WTC11 (cell line): ENCODE measurements around the gene NSDHL. TPM values are rescaled to one million over a fixed set of nuclear protein-coding genes. Genes with fewer than 3 reads are reported as not detected.

ENCODE experiments used
- ATAC-seq: fragments of 200-7000 bp; cut with Tn5 transposase; 2 replicates; pipeline ENCODE4 v1.10.0; 2021; ENCODE audit warnings: mild to moderate bottlenecking, moderate library complexity
- CTCF ChIA-PET: fragments of 300-600 bp; sonication (Branson Sonifier 250); formaldehyde crosslinking; loops from one replicate; lab custom pipeline; 2021; ENCODE audit warnings: antibody characterized with exemption; lab: Charles Lee
- POLR2A ChIA-PET: fragments of 350-600 bp; sonication (Branson Sonifier 250); formaldehyde crosslinking; loops from one replicate; lab custom pipeline; 2021; ENCODE audit warnings: antibody characterized with exemption; lab: Charles Lee
- DNase-seq: peaks from one replicate; pipeline ENCODE4 v3.0.0; 2021; ENCODE audit warnings: low spot score
- H3K27ac Mint-ChIP-seq: 2 replicates; pipeline ENCODE4 v1.8.0; 2021; ENCODE audit warnings: mixed read lengths
- H3K27me3 Mint-ChIP-seq: 2 replicates; pipeline ENCODE4 v1.8.0; 2021; ENCODE audit warnings: low read depth, mild to moderate bottlenecking, moderate library complexity, mixed read lengths
- H3K36me3 Mint-ChIP-seq: 2 replicates; pipeline ENCODE4 v1.8.0; 2021; ENCODE audit warnings: mixed read lengths
- H3K4me1 Mint-ChIP-seq: 2 replicates; pipeline ENCODE4 v1.8.0; 2022; ENCODE audit warnings: mixed read lengths
- H3K4me3 Mint-ChIP-seq: 2 replicates; pipeline ENCODE4 v1.8.0; 2021; ENCODE audit warnings: mild to moderate bottlenecking, moderate library complexity, mixed read lengths
- H3K9me3 Mint-ChIP-seq: 2 replicates; pipeline ENCODE4 v1.8.0; 2021; ENCODE audit warnings: mixed read lengths
- E2F1 ChIP-seq: sonication (generic); formaldehyde crosslinking; IDR thresholded peaks from 2 replicates; pipeline ENCODE4 v1.8.0; 2022; ENCODE audit warnings: mild to moderate bottlenecking, missing genetic modification reagents
- E2F4 ChIP-seq: sonication (generic); formaldehyde crosslinking; IDR thresholded peaks from 2 replicates; pipeline ENCODE4 v1.8.1; 2022; ENCODE audit warnings: low read depth, mild to moderate bottlenecking, moderate library complexity, missing genetic modification reagents, borderline replicate concordance
- JAZF1 ChIP-seq: fragments of 250-450 bp; sonication (Bioruptor Pico); IDR thresholded peaks from 2 replicates; pipeline ENCODE4 v1.9.0; 2021; ENCODE audit warnings: moderate library complexity, mild to moderate bottlenecking, inconsistent platforms
- MAX ChIP-seq: sonication (generic); formaldehyde crosslinking; IDR thresholded peaks from 2 replicates; pipeline ENCODE4 v1.8.0; 2022; ENCODE audit warnings: mild to moderate bottlenecking, missing genetic modification reagents
- NFYB ChIP-seq: sonication (generic); formaldehyde crosslinking; conservative IDR thresholded peaks from 2 replicates; pipeline ENCODE4 v1.8.0; 2022; ENCODE audit warnings: low read depth, missing genetic modification reagents
- NR2C2 ChIP-seq: sonication (generic); formaldehyde crosslinking; IDR thresholded peaks from 2 replicates; pipeline ENCODE4 v1.8.0; 2022; ENCODE audit warnings: mild to moderate bottlenecking, missing genetic modification reagents
- SP1 ChIP-seq: sonication (generic); formaldehyde crosslinking; conservative IDR thresholded peaks from 2 replicates; pipeline ENCODE4 v1.8.1; 2022; ENCODE audit warnings: missing genetic modification reagents
- TEAD4 ChIP-seq: sonication (generic); formaldehyde crosslinking; IDR thresholded peaks from 2 replicates; pipeline ENCODE4 v1.8.0; 2022; ENCODE audit warnings: mild to moderate bottlenecking, missing genetic modification reagents
- USF1 ChIP-seq: sonication (generic); formaldehyde crosslinking; IDR thresholded peaks from 2 replicates; pipeline ENCODE4 v1.8.0; 2022; ENCODE audit warnings: mild to moderate bottlenecking, missing genetic modification reagents
- ZMAT4 ChIP-seq: fragments of 250-450 bp; sonication (Bioruptor Pico); IDR thresholded peaks from 2 replicates; pipeline ENCODE4 v1.9.0; 2021; ENCODE audit warnings: mild to moderate bottlenecking
- ZNF219 ChIP-seq: sonication (generic); formaldehyde crosslinking; IDR thresholded peaks from 2 replicates; pipeline ENCODE4 v1.8.0; 2023; ENCODE audit warnings: missing genetic modification reagents, mild to moderate bottlenecking, borderline replicate concordance
- ZNF317 ChIP-seq: sonication (generic); formaldehyde crosslinking; IDR thresholded peaks from 2 replicates; pipeline ENCODE4 v1.8.1; 2023; ENCODE audit warnings: low read depth, mild to moderate bottlenecking, moderate library complexity, missing genetic modification reagents, borderline replicate concordance
- total RNA-seq: library from RNA; stranded (reverse); gene quantifications from 3 replicates; pipeline ENCODE4 v1.2.3, GENCODE V29; 2021
- TF ChIP-seq, protein P1 (sequence below): fragments of 250-450 bp; sonication (Bioruptor Pico); IDR thresholded peaks from 2 replicates; pipeline ENCODE4 v1.9.0; 2021; ENCODE audit warnings: moderate library complexity, mild to moderate bottlenecking, inconsistent platforms, borderline replicate concordance
- TF ChIP-seq, protein P2 (sequence below): fragments of 250-450 bp; sonication (Bioruptor Pico); IDR thresholded peaks from 2 replicates; pipeline ENCODE4 v2.1.2; 2022; ENCODE audit warnings: mild to moderate bottlenecking, moderate library complexity
- TF ChIP-seq, protein P3 (sequence below): sonication (generic); formaldehyde crosslinking; IDR thresholded peaks from 2 replicates; pipeline ENCODE4 v1.8.0; 2022; ENCODE audit warnings: missing genetic modification reagents

NSDHL gene
- total RNA-seq, 1 experiment from 2014 or later, result 22.5 TPM

GRCh38 chrX:152843852-152844251 is 13.0 kb downstream of the NSDHL start:
- Mint-ChIP-seq H3K4me3 (no peak overlapping the region), H3K9me3 (no peaks in the 10 kb centered on the region), H3K27ac (no peak overlapping the region), H3K36me3 (peaks cover 3% of the 10 kb centered on the region; the same call in 1 of the 2 replicates), H3K27me3 (no peaks in the 10 kb centered on the region), H3K4me1 (peaks cover 20% of the 10 kb centered on the region)
- ChIA-PET POLR2A (no interaction called here), CTCF (no interaction called here)
- TF ChIP-seq ZNF317, result no peak
- no peak for TF ChIP-seq E2F1 (CRISPR knock-in tag)
- no peak for TF ChIP-seq USF1 (CRISPR knock-in tag)
- TF ChIP-seq ZMAT4, result no peak
- DNase-seq (no peak), ATAC-seq (no peak)

GRCh38 chrX:152844256-152844655 is 13.4 kb downstream of the NSDHL start:
- no peaks in the 10 kb centered on the region for H3K27me3 Mint-ChIP-seq
- DNase-seq (no peak), ATAC-seq (no peak)
- H3K4me1 Mint-ChIP-seq, result peaks cover 17% of the 10 kb centered on the region
- H3K36me3 Mint-ChIP-seq, result peaks cover 3% of the 10 kb centered on the region; the same call in 1 of the 2 replicates
- no peak overlapping the region for H3K4me3 Mint-ChIP-seq
- no peaks in the 10 kb centered on the region for H3K9me3 Mint-ChIP-seq
- ChIA-PET CTCF (no interaction called here), POLR2A (no interaction called here)
- TF ChIP-seq TEAD4 (CRISPR knock-in tag) (no peak), SP1 (CRISPR knock-in tag) (no peak), E2F4 (CRISPR knock-in tag) (no peak)
- TF ChIP-seq, protein P1, sequence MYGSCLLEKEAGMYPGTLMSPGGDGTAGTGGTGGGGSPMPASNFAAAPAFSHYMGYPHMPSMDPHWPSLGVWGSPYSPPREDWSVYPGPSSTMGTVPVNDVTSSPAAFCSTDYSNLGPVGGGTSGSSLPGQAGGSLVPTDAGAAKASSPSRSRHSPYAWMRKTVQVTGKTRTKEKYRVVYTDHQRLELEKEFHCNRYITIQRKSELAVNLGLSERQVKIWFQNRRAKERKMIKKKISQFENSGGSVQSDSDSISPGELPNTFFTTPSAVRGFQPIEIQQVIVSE (CRISPR knock-in tag), result no peak
- TF ChIP-seq, protein P2, sequence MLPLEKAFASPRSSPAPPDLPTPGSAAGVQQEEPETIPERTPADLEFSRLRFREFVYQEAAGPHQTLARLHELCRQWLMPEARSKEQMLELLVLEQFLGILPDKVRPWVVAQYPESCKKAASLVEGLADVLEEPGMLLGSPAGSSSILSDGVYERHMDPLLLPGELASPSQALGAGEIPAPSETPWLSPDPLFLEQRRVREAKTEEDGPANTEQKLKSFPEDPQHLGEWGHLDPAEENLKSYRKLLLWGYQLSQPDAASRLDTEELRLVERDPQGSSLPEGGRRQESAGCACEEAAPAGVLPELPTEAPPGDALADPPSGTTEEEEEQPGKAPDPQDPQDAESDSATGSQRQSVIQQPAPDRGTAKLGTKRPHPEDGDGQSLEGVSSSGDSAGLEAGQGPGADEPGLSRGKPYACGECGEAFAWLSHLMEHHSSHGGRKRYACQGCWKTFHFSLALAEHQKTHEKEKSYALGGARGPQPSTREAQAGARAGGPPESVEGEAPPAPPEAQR (CRISPR knock-in tag), result no peak
- TF ChIP-seq, protein P3, sequence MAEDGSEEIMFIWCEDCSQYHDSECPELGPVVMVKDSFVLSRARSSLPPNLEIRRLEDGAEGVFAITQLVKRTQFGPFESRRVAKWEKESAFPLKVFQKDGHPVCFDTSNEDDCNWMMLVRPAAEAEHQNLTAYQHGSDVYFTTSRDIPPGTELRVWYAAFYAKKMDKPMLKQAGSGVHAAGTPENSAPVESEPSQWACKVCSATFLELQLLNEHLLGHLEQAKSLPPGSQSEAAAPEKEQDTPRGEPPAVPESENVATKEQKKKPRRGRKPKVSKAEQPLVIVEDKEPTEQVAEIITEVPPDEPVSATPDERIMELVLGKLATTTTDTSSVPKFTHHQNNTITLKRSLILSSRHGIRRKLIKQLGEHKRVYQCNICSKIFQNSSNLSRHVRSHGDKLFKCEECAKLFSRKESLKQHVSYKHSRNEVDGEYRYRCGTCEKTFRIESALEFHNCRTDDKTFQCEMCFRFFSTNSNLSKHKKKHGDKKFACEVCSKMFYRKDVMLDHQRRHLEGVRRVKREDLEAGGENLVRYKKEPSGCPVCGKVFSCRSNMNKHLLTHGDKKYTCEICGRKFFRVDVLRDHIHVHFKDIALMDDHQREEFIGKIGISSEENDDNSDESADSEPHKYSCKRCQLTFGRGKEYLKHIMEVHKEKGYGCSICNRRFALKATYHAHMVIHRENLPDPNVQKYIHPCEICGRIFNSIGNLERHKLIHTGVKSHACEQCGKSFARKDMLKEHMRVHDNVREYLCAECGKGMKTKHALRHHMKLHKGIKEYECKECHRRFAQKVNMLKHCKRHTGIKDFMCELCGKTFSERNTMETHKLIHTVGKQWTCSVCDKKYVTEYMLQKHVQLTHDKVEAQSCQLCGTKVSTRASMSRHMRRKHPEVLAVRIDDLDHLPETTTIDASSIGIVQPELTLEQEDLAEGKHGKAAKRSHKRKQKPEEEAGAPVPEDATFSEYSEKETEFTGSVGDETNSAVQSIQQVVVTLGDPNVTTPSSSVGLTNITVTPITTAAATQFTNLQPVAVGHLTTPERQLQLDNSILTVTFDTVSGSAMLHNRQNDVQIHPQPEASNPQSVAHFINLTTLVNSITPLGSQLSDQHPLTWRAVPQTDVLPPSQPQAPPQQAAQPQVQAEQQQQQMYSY (CRISPR knock-in tag), result no peak
- H3K27ac Mint-ChIP-seq, result no peak overlapping the region

- ATAC-seq (no peak), DNase-seq (no peak)
- Mint-ChIP-seq H3K4me3 (no peak overlapping the region), H3K9me3 (no peaks in the 10 kb centered on the region), H3K36me3 (peaks cover 5% of the 10 kb centered on the region), H3K27me3 (no peaks in the 10 kb centered on the region), H3K4me1 (peaks cover 6% of the 10 kb centered on the region; the same call in 1 of the 2 replicates), H3K27ac (no peak overlapping the region)
- CTCF ChIA-PET, result no interaction called here
- POLR2A ChIA-PET, result no interaction called here
- TF ChIP-seq ZNF219 (no peak), NR2C2 (CRISPR knock-in tag) (no peak), MAX (CRISPR knock-in tag) (no peak), JAZF1 (CRISPR knock-in tag) (no peak), NFYB (CRISPR knock-in tag) (no peak)
Observed at GRCh38 chrX:152845618-152846240, 14.9 kb downstream of the NSDHL start.
